Measurements from ENCODE around the gene ADGRB3. TPM values are rescaled to one million over a fixed set of nuclear protein-coding genes. Genes with fewer than 3 reads are reported as not detected.

Gene ADGRB3
- polyA plus RNA-seq, 3 donors, result 0.04 to 0.23 (median 0.05) TPM

GRCh38 chr6:69386426-69386825, 751.3 kb downstream of the ADGRB3 start:
- Histone ChIP-seq H3K9ac (ENCODE audit: insufficient read depth, low read length, poor library complexity, severe bottlenecking) (no peak overlapping the region), H3K27ac (ENCODE audit: low read depth in 1 of 2, low read length in 2 of 2) (no peak overlapping the region), H3K4me1 (ENCODE audit: control insufficient read depth in 1 of 2, insufficient read depth in 2 of 2, low read length in 2 of 2) (no peaks in the 10 kb centered on the region), H2AFZ (ENCODE audit: insufficient read depth, low read depth, low read length, poor library complexity, severe bottlenecking) (no peak overlapping the region), H3K36me3 (replicated peaks in 1 of 2; ENCODE audit: control insufficient read depth in 1 of 2, insufficient read depth in 2 of 2, low read length in 2 of 2) (no peaks in the 10 kb centered on the region), H3K9me3 (replicated peaks in 1 of 2; ENCODE audit: control insufficient read depth in 1 of 2, insufficient read depth in 1 of 2, low read length in 2 of 2) (no peaks in the 10 kb centered on the region), H3K4me3 (replicated peaks in 1 of 3; ENCODE audit: low read depth in 2 of 3, low read length in 3 of 3) (no peak overlapping the region), H3K27me3 (ENCODE audit: control insufficient read depth in 2 of 2, insufficient read depth in 2 of 2, low read length in 2 of 2) (no peaks in the 10 kb centered on the region), H4K20me1 (ENCODE audit: insufficient read depth, low read length) (no peaks in the 10 kb centered on the region), H3K4me2 (replicated peaks; ENCODE audit: extremely low read depth, low read length, poor library complexity, severe bottlenecking) (no peak overlapping the region), H3K79me2 (ENCODE audit: insufficient read depth, low read length) (no peaks in the 10 kb centered on the region)
- Mint-ChIP-seq H3K4me3 (no peak overlapping the region), H3K27me3 (ENCODE audit: low read depth in 3 of 3) (no peaks in the 10 kb centered on the region), H3K27ac (peak overlapping the region in 1 of 7 donors; percentile 26), H3K36me3 (no peaks in the 10 kb centered on the region), H3K9me3 (peaks cover 0 to 3% (median 0%) of the 10 kb centered on the region in 7 donors), H3K4me1 (no peaks in the 10 kb centered on the region)
- WGBS (ENCODE audit: insufficient coverage), result 68% methylated on average over 2 of the region's 5 CpGs
- DNase-seq, result no peak
- intact Hi-C loops (cut with micrococcal nuclease), result no loop called here
- TF ChIP-seq, protein P1, sequence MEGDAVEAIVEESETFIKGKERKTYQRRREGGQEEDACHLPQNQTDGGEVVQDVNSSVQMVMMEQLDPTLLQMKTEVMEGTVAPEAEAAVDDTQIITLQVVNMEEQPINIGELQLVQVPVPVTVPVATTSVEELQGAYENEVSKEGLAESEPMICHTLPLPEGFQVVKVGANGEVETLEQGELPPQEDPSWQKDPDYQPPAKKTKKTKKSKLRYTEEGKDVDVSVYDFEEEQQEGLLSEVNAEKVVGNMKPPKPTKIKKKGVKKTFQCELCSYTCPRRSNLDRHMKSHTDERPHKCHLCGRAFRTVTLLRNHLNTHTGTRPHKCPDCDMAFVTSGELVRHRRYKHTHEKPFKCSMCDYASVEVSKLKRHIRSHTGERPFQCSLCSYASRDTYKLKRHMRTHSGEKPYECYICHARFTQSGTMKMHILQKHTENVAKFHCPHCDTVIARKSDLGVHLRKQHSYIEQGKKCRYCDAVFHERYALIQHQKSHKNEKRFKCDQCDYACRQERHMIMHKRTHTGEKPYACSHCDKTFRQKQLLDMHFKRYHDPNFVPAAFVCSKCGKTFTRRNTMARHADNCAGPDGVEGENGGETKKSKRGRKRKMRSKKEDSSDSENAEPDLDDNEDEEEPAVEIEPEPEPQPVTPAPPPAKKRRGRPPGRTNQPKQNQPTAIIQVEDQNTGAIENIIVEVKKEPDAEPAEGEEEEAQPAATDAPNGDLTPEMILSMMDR (IDR thresholded peaks at IDR 0.05), result no peak

- Mint-ChIP-seq H3K27ac (no peak overlapping the region), H3K27me3 (ENCODE audit: low read depth in 3 of 3) (no peaks in the 10 kb centered on the region)
These were observed 755.0 kb downstream of the ADGRB3 start for GRCh38 chr6:69390125-69390524.

More at GRCh38 chr6:69390125-69390524, 755.0 kb downstream of the ADGRB3 start:
- intact Hi-C loops (cut with micrococcal nuclease), result no loop called here
- no peak overlapping the region for H3K4me3 Mint-ChIP-seq
- H4K20me1 ChIP-seq (ENCODE audit: insufficient read depth, low read length), result no peaks in the 10 kb centered on the region
- TF ChIP-seq, protein P1 (IDR thresholded peaks at IDR 0.05), result no peak
- H3K27me3 ChIP-seq (ENCODE audit: control insufficient read depth in 2 of 2, insufficient read depth in 2 of 2, low read length in 2 of 2), result no peaks in the 10 kb centered on the region
- no CpG with 5 or more reads among the region's 4 CpGs for WGBS (ENCODE audit: insufficient coverage)
- no peaks in the 10 kb centered on the region for H3K36me3 Mint-ChIP-seq
- H3K4me3 ChIP-seq (replicated peaks in 1 of 3; ENCODE audit: low read depth in 2 of 3, low read length in 3 of 3), result no peak overlapping the region
- H3K4me1 ChIP-seq (ENCODE audit: control insufficient read depth in 1 of 2, insufficient read depth in 2 of 2, low read length in 2 of 2), result no peaks in the 10 kb centered on the region
- no peak overlapping the region for H3K9ac ChIP-seq (ENCODE audit: insufficient read depth, low read length, poor library complexity, severe bottlenecking)
- H3K4me1 Mint-ChIP-seq, result no peaks in the 10 kb centered on the region
- no peaks in the 10 kb centered on the region for H3K9me3 ChIP-seq (replicated peaks in 1 of 2; ENCODE audit: control insufficient read depth in 1 of 2, insufficient read depth in 1 of 2, low read length in 2 of 2)
- no peak overlapping the region for H3K27ac ChIP-seq (ENCODE audit: low read depth in 1 of 2, low read length in 2 of 2)
- no peaks in the 10 kb centered on the region for H3K79me2 ChIP-seq (ENCODE audit: insufficient read depth, low read length)
- H3K36me3 ChIP-seq (replicated peaks in 1 of 2; ENCODE audit: control insufficient read depth in 1 of 2, insufficient read depth in 2 of 2, low read length in 2 of 2), result no peaks in the 10 kb centered on the region
- H3K9me3 Mint-ChIP-seq, result peaks cover 0 to 3% (median 0%) of the 10 kb centered on the region in 7 donors
- DNase-seq, result no peak
- no peak overlapping the region for H2AFZ ChIP-seq (ENCODE audit: insufficient read depth, low read depth, low read length, poor library complexity, severe bottlenecking)
- no peak overlapping the region for H3K4me2 ChIP-seq (replicated peaks; ENCODE audit: extremely low read depth, low read length, poor library complexity, severe bottlenecking)
